Testis (tissue), 2 donors: ENCODE data around the gene IGSF9B.

Experiments used
- POLR2A ChIP-seq: fragments of 450-650 bp; IDR thresholded peaks from one replicate; pipeline ENCODE4 v1.6.1; 2017; ENCODE audit warnings: antibody characterized with exemption, mild to moderate bottlenecking, moderate library complexity
- TF ChIP-seq, protein P1 (sequence below), 3 experiments: fragments of 450-650 bp in 2 of 3; fragments of 200-600 bp in 1 of 3; sonication (generic) in 1 of 3; IDR thresholded peaks; one replicate each; pipeline ENCODE4 v1.5.1; 2016 to 2019; ENCODE audit warnings: antibody characterized with exemption in 3 of 3, mild to moderate bottlenecking in 2 of 3, moderate library complexity in 1 of 3

DNA sequence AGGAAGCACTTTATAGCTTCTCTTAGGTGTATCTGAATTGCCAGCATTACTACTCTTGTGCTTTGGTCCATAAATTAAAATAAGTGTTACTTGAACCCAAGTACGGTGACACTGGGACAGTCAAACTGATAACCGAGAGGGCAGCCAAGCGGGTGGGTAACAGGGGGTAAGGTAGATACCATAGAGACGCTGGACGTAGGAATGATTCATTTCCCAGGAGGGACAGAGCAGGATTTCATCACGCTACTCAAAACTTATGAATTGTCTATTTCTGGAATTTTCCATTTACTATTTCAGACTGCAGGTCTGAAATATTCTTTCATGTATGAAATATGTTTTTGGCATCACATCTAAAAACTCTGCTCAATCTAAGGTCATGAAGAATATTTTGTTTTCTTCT lies 96.6 kb downstream of the IGSF9B start:
- TF ChIP-seq, protein P1, sequence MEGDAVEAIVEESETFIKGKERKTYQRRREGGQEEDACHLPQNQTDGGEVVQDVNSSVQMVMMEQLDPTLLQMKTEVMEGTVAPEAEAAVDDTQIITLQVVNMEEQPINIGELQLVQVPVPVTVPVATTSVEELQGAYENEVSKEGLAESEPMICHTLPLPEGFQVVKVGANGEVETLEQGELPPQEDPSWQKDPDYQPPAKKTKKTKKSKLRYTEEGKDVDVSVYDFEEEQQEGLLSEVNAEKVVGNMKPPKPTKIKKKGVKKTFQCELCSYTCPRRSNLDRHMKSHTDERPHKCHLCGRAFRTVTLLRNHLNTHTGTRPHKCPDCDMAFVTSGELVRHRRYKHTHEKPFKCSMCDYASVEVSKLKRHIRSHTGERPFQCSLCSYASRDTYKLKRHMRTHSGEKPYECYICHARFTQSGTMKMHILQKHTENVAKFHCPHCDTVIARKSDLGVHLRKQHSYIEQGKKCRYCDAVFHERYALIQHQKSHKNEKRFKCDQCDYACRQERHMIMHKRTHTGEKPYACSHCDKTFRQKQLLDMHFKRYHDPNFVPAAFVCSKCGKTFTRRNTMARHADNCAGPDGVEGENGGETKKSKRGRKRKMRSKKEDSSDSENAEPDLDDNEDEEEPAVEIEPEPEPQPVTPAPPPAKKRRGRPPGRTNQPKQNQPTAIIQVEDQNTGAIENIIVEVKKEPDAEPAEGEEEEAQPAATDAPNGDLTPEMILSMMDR (IDR thresholded peaks at IDR 0.05), result no peak
- TF ChIP-seq POLR2A, result no peak
